Kidney tubule cell (primary cell): ENCODE results near the gene CCL25.

ENCODE experiments used
- DNase-seq: peaks from one replicate; pipeline ENCODE4 v3.0.0-alpha.2; 2018; ENCODE audit warnings: low spot score

Gene CCL25

DNA sequence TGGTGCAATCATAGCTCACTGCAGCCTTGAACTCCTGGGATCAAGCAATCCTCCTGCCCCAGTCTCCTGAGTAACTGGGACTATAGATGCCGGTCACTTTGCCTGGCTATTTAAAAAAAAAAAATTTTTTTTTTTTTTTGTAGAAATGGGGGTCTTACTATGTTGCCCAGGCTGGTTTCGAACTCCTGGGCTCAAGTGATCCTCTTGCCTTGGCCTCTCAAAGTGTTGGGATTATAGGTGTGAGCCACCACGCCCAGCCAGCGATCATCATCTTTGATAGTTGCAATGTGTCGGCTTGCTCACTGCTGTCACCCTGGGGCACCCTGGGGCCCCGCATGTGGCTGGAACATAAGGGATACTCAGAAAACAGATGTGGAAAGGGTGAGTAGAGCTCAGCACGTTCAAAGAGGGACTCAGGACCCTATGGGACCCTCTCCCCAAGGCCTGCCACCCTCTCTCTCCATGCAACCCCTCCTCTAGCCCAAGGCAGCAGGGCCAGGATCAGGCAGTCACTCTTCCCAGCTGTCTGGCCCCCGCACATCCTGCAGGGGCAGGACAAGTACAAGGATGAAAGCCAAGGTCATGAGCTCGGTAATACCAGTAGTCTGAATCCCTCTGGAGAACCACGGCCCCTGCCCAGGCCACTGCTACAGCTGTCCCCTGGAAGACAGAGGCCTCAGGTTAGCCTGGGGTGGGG lies 6.5 kb upstream of the CCL25 start:
- DNase-seq, result no peak

DNA sequence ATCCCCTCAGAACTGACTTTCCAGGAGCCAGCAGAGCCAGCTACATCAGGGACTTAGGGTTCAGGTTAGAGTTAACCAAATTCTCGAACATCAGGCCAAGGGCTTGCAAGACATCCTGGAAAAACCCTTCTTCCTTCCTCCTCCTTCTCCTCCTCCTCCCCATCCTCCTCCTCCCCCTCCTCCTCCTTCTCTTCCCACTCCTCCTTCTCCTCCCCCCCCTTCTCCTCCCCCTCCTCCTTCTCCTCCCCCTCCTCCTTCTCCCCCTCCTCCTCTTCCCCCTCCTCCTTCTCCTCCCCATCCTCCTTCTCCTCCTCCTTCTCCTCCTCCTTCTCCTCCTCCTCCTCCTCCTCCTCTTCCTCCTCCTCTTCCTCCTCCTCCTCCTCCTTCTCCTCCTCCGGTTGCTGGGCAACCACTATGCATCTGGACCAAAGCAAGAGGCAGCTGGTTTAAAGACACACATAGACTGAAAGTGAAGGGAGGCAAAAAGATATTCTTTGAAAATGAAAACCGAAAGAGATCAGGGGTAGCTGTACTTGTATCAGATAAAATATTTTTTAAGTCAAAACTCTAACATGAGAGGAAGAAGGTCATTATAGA lies 5.9 kb upstream of the CCL25 start:
- no peak for DNase-seq

DNA sequence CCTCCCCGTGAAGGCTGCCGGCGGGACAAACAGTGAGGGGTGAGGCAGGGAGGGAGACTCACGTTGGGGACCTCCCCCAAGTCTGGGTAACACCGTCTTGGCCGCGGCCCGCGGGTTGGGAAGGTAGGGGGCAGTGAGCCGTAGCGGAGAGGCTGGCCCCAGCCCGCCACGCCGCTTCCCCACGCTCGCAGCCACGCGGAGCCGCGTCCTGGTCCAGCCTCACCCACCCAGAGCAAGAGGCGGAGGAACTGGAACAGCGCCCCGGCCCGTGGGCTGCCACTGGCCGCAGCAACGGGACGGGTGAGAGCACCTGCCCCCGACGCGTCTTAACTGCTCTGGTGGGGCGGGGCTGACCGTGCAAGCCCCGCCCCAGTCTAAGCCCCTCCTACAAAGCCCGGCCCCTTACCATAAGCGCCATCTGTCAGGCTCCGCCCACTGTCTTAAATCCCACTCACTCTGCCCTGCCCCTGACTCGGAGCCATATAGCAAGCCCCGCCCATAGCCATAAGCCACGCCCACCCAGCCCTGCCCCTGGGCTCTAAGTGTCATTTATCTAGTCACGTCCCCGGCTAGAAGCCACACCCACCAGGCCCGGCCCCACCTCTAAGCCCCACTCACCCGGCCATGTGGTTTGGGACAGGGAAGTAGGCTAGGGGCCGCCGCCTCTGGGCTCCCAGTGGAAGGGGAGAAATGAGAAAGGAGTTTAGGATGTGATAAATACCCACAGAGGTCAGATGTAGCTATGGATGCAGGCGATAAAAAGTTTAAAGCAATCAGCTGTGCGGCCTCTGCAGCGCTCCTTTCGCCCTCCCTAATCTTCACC lies 2.1 kb upstream of the CCL25 start:
- DNase-seq, result peak; percentile 77

- DNase-seq, result no peak
Observed at GRCh38 chr19:8054169-8054568, 1.6 kb downstream of the CCL25 start.

GRCh38 chr19:8056533-8056932 lies 4.0 kb downstream of the CCL25 start:
- no peak for DNase-seq

DNA sequence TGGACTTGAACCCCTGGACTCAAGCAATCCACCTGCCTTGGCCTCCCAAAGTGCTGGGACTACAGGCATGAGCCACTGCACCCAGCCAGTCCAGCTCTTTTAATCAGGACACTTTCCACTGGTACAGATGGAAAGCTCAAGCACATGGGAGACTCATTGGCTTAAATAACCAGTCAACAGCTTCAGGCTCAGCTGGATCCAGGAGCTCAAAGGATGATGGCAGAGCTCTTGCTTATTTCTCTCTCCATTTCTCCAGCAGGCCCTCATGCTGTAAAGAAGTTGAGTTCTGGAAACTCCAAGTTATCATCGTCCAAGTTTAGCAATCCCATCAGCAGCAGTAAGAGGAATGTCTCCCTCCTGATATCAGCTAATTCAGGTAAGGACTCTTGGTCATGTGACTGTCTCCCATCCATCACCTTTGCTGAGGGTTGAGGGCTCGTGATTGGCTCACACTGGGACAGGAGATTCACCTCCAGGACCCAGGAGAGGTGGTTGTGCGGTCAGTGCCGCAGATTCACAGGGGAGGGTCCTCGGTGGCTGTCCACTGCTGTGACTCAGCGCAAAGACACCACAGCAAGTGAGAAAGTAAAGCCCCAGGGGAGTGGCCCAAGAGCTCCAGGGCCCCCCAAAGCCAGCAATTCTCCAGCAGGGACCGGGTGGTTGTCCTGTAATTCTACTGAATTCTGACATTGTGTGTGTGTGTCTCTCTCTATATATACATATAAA lies 5.1 kb downstream of the CCL25 start:
- DNase-seq, result no peak

DNA sequence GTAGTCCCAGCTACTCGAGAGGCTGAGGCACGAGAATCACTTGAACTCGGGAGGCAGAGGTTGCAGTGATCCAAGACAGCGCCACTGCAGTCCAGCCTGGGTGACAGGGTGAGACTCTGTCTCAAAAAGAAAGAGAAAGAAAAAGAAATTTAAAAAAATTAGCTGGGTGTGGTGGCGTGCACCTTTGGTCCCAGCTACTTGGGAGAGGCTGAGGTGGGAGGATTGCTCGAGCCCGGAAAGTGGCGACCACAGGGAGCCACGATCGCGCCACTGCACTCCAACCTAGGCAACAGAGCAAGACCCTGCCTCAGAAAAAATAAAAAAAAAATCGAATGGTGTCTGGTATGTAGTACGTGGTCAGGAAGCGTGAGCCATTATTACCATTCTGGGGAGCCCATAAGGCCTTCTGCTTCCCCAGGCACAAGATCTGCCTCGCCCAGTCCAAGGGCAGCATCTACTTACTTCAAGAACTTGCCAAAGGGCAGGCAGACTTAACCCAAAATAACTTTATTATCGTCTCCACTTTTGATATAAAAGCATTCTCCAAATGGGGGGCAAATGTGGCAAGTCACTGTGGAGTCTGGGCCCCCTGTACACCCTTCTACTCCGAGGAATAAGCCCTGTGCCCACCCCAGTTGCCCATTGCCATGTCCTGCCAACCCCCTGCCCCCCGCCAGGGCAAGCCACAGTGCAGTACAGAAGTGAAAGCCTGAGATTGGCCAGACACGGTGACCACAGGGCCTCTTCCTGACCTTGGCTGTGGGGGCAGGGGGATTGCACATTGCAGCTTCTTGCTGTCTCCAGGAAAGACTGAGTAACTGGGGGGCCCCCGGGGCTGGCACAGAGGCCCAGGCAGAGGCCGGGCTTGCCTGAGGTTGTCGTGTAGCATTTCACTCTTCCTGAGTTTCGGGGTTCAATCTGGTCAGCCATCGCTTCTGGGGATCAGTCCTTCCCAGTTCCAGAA lies 12.6 kb downstream of the CCL25 start:
- DNase-seq, result no peak

- no peak for DNase-seq
Observed at GRCh38 chr19:8065875-8066261, 13.3 kb downstream of the CCL25 start.

- DNase-seq, result no peak
Observed at GRCh38 chr19:8069096-8069973, 16.8 kb downstream of the CCL25 start.

- DNase-seq, result no peak
Observed at GRCh38 chr19:8071912-8072311, 19.4 kb downstream of the CCL25 start.

DNA sequence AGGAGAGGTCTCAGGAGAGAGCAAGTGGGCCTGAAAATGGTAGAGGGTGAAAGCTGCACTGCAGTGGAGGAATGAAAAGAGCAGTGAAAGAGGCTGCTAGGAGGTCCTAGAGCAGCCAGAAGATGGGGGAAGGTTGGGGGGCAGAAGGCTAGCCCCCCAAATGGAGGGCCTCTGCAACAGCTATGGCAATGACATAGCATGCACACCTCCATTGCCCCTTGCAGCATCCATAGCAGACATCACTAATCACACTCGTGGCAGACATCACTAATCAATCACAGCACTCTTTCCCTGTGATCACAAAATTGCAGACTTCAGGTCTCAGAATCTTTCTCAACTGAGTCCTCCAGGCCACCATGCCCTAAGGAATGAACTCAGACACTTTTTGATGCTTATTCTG lies 21.9 kb downstream of the CCL25 start:
- no peak for DNase-seq

DNA sequence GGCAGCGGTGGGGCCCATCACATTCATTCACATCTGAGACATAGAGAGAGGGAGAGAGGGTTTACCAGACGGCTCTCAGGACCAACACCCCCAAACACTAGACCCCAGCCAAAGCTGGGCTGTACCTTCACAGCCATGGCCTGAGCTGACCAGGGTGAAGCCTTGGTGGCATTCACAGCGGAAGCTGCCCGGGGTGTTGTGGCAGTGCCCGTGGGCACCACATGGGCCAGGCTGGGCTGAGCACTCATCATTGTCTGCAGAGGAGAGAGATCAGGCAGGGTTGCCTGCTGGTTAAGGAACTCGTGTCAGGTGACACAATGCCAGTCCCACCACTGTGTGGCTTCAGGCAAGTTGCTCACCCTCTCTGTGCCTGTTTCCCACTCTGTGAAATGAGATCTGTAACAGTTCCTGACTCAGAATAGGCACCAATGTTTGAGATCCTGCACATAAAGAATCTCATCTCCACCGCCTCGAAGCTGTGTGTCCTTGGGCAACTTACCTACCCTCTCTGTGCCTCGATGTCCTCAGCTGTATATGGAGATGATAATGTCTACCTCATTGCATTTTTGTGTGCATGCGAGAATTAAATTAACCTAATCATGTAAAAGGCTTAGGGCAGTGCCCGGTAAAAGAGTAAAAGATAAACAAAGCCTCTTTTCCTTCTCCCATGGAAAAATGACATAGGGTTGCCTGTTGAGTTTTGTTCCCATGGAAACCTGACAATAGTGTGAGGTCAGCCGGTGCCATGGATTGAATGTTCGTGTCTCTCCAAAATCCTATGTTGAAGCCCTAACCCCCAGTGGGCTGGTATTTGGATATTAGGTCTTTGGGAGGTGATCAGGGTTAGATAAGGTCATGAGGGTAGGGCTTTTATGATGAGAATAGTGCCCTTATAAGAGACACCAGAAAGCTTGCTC lies 22.9 kb downstream of the CCL25 start:
- no peak for DNase-seq

- no peak for DNase-seq
Observed at GRCh38 chr19:8079988-8080387, 27.4 kb downstream of the CCL25 start.

GRCh38 chr19:8080832-8081231 lies 28.3 kb downstream of the CCL25 start:
- DNase-seq, result no peak

GRCh38 chr19:8081569-8082550 lies 29.3 kb downstream of the CCL25 start:
- no peak for DNase-seq

GRCh38 chr19:8083141-8083540 lies 30.6 kb downstream of the CCL25 start:
- no peak for DNase-seq

GRCh38 chr19:8084152-8084551 lies 31.6 kb downstream of the CCL25 start:
- DNase-seq, result no peak
